Astrocyte (in vitro differentiated cells and primary cell): ENCODE results near the gene CPT1A. TPM values are rescaled to one million over a fixed set of nuclear protein-coding genes. Genes with fewer than 3 reads are reported as not detected.

ENCODE experiments used
- DNase-seq: peaks from one replicate; pipeline ENCODE4 v3.0.0-alpha.2; 2010; ENCODE audit warnings: low read depth
- FAIRE-seq: peaks from 2 replicates; lab custom pipeline; 2011; peaks lifted over from hg19 to GRCh38; lab: Jason Lieb, UNC
- H2AFZ ChIP-seq: 2 replicates; pipeline ENCODE4 v1.6.0; 2012; ENCODE audit warnings: low read depth, low read length, inconsistent platforms
- H3K27ac ChIP-seq: 2 replicates; pipeline ENCODE4 v1.5.1; 2011; ENCODE audit warnings: low read depth, low read length, inconsistent platforms
- H3K27me3 ChIP-seq: 2 replicates; pipeline ENCODE4 v1.6.0; 2011; ENCODE audit warnings: low read length, inconsistent platforms; ENCODE audit not compliant: insufficient read depth
- H3K36me3 ChIP-seq: 2 replicates; pipeline ENCODE4 v1.5.1; 2011; ENCODE audit warnings: low read length, inconsistent platforms; ENCODE audit not compliant: insufficient read depth
- H3K4me1 ChIP-seq: 2 replicates; pipeline ENCODE4 v1.5.1; 2011; ENCODE audit warnings: low read length, inconsistent platforms; ENCODE audit not compliant: insufficient read depth
- H3K4me2 ChIP-seq: 2 replicates; pipeline ENCODE4 v1.6.0; 2012; ENCODE audit warnings: low read length, inconsistent platforms
- H3K4me3 ChIP-seq: 2 replicates; pipeline ENCODE4 v1.5.1; 2011; ENCODE audit warnings: low read depth, mild to moderate bottlenecking, low read length, inconsistent platforms; ENCODE audit not compliant: insufficient read depth
- H3K79me2 ChIP-seq: 2 replicates; pipeline ENCODE4 v1.6.0; 2012; ENCODE audit warnings: mild to moderate bottlenecking, low read length, inconsistent platforms; ENCODE audit not compliant: insufficient read depth
- H3K9ac ChIP-seq: 2 replicates; pipeline ENCODE4 v1.6.0; 2012; ENCODE audit warnings: mild to moderate bottlenecking, low read length, inconsistent platforms
- H3K9me3 ChIP-seq: 2 replicates; pipeline ENCODE4 v1.5.1; 2012; ENCODE audit warnings: low read depth, mild to moderate bottlenecking, low read length, inconsistent platforms; ENCODE audit not compliant: insufficient read depth
- H4K20me1 ChIP-seq: 2 replicates; pipeline ENCODE4 v1.6.0; 2012; ENCODE audit warnings: low read length, inconsistent platforms; ENCODE audit not compliant: insufficient read depth
- H3K27ac Mint-ChIP-seq: one replicate; pipeline ENCODE4 v1.8.0; 2021; ENCODE audit warnings: mild to moderate bottlenecking, mixed read lengths; ENCODE audit not compliant: unreplicated experiment
- H3K27me3 Mint-ChIP-seq: one replicate; pipeline ENCODE4 v1.8.0; 2021; ENCODE audit warnings: low read depth, mixed read lengths; ENCODE audit not compliant: unreplicated experiment
- H3K36me3 Mint-ChIP-seq: one replicate; pipeline ENCODE4 v1.8.0; 2021; ENCODE audit warnings: low read depth, mixed read lengths; ENCODE audit not compliant: unreplicated experiment
- H3K4me1 Mint-ChIP-seq: one replicate; pipeline ENCODE4 v1.8.0; 2021; ENCODE audit warnings: low read depth, mixed read lengths; ENCODE audit not compliant: unreplicated experiment
- H3K4me3 Mint-ChIP-seq: one replicate; pipeline ENCODE4 v1.8.0; 2021; ENCODE audit warnings: mild to moderate bottlenecking, moderate library complexity, mixed read lengths; ENCODE audit not compliant: unreplicated experiment
- H3K9me3 Mint-ChIP-seq: one replicate; pipeline ENCODE4 v1.8.0; 2021; ENCODE audit warnings: mild to moderate bottlenecking, mixed read lengths; ENCODE audit not compliant: unreplicated experiment
- EZH2 ChIP-seq: IDR thresholded peaks from 2 replicates; pipeline ENCODE4 v1.6.1; 2012; ENCODE audit warnings: mild to moderate bottlenecking, low read length, inconsistent platforms; ENCODE audit not compliant: insufficient read depth
- total RNA-seq: library from RNA; stranded (reverse); gene quantifications from 2 replicates; pipeline ENCODE4 v1.2.1, GENCODE V29; 2021
- TF ChIP-seq, protein P1 (sequence below): IDR thresholded peaks from 2 replicates; pipeline ENCODE4 v1.5.1; 2011; ENCODE audit warnings: low read depth, mild to moderate bottlenecking, inconsistent platforms, low read length, moderate library complexity; ENCODE audit not compliant: insufficient read depth

The CPT1A gene
- total RNA-seq, 1 donor from 2014 or later = 2.3 TPM

DNA sequence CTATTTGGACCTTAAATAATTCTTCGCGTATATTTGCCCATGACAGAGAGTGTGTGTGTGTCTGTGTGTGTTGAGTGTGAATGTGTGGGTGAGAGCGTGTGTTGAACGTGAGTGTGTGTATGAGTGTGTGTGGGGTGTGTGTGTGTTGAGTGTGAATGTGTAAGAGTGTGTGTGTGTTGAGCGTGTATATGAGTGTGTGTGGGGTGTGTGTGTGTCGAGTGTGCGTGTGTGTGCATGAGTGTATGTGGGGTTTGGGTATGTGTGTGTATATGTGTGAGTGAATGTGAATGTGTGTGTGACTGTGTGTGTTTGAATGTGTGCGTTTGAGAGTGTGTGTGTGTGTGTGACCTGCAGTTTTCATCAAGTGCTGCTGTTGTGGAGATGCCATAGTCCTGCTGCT lies 130.6 kb downstream of the CPT1A start:
- H3K27ac Mint-ChIP-seq = no peak overlapping the region
- Histone ChIP-seq H3K4me3 (no peak overlapping the region), H3K36me3 (no peaks in the 10 kb centered on the region), H3K9me3 (no peaks in the 10 kb centered on the region), H3K9ac (no peak overlapping the region), H3K4me2 (no peak overlapping the region), H3K4me1 (no peaks in the 10 kb centered on the region), H3K27ac (no peak overlapping the region), H3K79me2 (no peaks in the 10 kb centered on the region), H2AFZ (no peak overlapping the region), H4K20me1 (no peaks in the 10 kb centered on the region), H3K27me3 (peaks cover 41% of the 10 kb centered on the region)
- FAIRE-seq = no peak
- H3K36me3 Mint-ChIP-seq = peaks cover under 1% of the 10 kb centered on the region
- peaks cover 37% of the 10 kb centered on the region for H3K27me3 Mint-ChIP-seq
- no peak overlapping the region for H3K4me3 Mint-ChIP-seq
- peaks cover 2% of the 10 kb centered on the region for H3K9me3 Mint-ChIP-seq
- H3K4me1 Mint-ChIP-seq = peaks cover 2% of the 10 kb centered on the region
- DNase-seq = no peak
- TF ChIP-seq, protein P1, sequence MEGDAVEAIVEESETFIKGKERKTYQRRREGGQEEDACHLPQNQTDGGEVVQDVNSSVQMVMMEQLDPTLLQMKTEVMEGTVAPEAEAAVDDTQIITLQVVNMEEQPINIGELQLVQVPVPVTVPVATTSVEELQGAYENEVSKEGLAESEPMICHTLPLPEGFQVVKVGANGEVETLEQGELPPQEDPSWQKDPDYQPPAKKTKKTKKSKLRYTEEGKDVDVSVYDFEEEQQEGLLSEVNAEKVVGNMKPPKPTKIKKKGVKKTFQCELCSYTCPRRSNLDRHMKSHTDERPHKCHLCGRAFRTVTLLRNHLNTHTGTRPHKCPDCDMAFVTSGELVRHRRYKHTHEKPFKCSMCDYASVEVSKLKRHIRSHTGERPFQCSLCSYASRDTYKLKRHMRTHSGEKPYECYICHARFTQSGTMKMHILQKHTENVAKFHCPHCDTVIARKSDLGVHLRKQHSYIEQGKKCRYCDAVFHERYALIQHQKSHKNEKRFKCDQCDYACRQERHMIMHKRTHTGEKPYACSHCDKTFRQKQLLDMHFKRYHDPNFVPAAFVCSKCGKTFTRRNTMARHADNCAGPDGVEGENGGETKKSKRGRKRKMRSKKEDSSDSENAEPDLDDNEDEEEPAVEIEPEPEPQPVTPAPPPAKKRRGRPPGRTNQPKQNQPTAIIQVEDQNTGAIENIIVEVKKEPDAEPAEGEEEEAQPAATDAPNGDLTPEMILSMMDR = no peak
- TF ChIP-seq EZH2 = no peak

DNA sequence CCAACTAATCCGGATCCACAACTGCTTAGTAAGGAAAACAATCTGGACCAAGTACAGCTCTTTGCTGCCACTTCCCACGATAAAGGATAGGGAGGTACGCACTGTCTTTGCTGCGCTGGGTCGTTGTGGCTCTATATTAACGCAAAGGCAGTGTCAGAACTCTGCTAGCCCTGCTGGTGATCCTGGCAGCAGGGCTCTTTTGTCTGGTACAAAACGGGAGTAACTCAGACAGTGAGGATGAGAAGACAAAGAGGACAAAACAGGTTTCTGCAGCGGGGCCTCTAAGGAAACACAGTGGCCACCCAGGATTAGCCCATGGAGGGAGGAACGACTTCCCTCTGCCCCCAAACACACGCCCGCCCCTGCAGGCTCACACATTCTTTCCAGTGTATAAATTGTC lies 131.3 kb downstream of the CPT1A start:
- FAIRE-seq = no peak
- H3K4me1 Mint-ChIP-seq = peaks cover 2% of the 10 kb centered on the region
- TF ChIP-seq, protein P1 = no peak
- TF ChIP-seq EZH2 = no peak

DNA sequence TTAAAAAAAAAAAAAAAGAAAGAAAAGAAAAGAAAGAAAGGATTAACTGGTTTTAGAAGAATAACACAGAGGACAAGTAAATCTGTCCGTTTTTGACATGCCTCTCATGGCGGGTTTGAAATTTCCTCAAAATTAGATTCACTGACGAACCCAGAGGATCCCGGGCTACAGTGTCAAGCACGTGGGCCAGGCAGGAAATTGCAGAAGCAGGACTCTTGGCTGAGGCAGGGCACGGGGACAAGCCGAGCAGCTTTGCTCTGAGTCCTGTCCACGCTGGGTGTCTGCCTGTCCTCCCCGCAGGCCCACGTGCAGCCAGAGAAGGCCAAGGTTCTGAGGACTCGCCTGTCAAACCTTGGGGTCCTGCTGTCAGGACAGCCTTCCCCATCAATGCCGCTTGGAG lies 132.7 kb downstream of the CPT1A start:
- DNase-seq (no peak), FAIRE-seq (no peak)
- H3K4me1 ChIP-seq = no peaks in the 10 kb centered on the region
- no peaks in the 10 kb centered on the region for H4K20me1 ChIP-seq
- peaks cover 43% of the 10 kb centered on the region for H3K27me3 ChIP-seq
- H2AFZ ChIP-seq = no peak overlapping the region
- H3K36me3 ChIP-seq = no peaks in the 10 kb centered on the region
- H3K4me3 Mint-ChIP-seq = no peak overlapping the region
- H3K27ac Mint-ChIP-seq = no peak overlapping the region
- no peaks in the 10 kb centered on the region for H3K9me3 ChIP-seq
- no peaks in the 10 kb centered on the region for H3K79me2 ChIP-seq
- H3K4me2 ChIP-seq = no peak overlapping the region
- no peak overlapping the region for H3K27ac ChIP-seq
- H3K27me3 Mint-ChIP-seq = peaks cover 36% of the 10 kb centered on the region
- H3K9me3 Mint-ChIP-seq = no peaks in the 10 kb centered on the region
- H3K36me3 Mint-ChIP-seq = no peaks in the 10 kb centered on the region
- H3K9ac ChIP-seq = no peak overlapping the region
- peaks cover 2% of the 10 kb centered on the region for H3K4me1 Mint-ChIP-seq
- TF ChIP-seq EZH2 = no peak
- TF ChIP-seq, protein P1 = no peak
- H3K4me3 ChIP-seq = no peak overlapping the region

More for the DNA sequence above, 131.3 kb downstream of the CPT1A start:
- Mint-ChIP-seq H3K9me3 (no peaks in the 10 kb centered on the region), H3K27me3 (peaks cover 34% of the 10 kb centered on the region), H3K36me3 (no peaks in the 10 kb centered on the region), H3K4me3 (no peak overlapping the region), H3K27ac (no peak overlapping the region)
- no peak overlapping the region for H2AFZ ChIP-seq
- no peak overlapping the region for H3K4me3 ChIP-seq
- H3K27ac ChIP-seq = no peak overlapping the region
- H3K27me3 ChIP-seq = peaks cover 41% of the 10 kb centered on the region
- H4K20me1 ChIP-seq = no peaks in the 10 kb centered on the region
- H3K9me3 ChIP-seq = no peaks in the 10 kb centered on the region
- H3K4me1 ChIP-seq = no peaks in the 10 kb centered on the region
- H3K9ac ChIP-seq = no peak overlapping the region
- H3K79me2 ChIP-seq = no peaks in the 10 kb centered on the region
- DNase-seq = no peak
- no peaks in the 10 kb centered on the region for H3K36me3 ChIP-seq
- no peak overlapping the region for H3K4me2 ChIP-seq
